Chondrocyte (in vitro differentiated cells): ENCODE data around the gene BCL11B. TPM values are rescaled to one million over a fixed set of nuclear protein-coding genes. Genes with fewer than 3 reads are reported as not detected.

Source experiments
- DNase-seq: peaks from one replicate; pipeline ENCODE4 v3.0.0; 2021; ENCODE audit warnings: mixed read lengths, low spot score
- H3K27ac Mint-ChIP-seq: one replicate; pipeline ENCODE4 v1.8.0; 2021; ENCODE audit warnings: mild to moderate bottlenecking, moderate library complexity, mixed read lengths; ENCODE audit not compliant: unreplicated experiment
- H3K27me3 Mint-ChIP-seq: 2 replicates; pipeline ENCODE4 v1.8.0; 2021; ENCODE audit warnings: low read depth, mixed read lengths
- H3K36me3 Mint-ChIP-seq: 2 replicates; pipeline ENCODE4 v1.8.0; 2021; ENCODE audit warnings: low read depth, mixed read lengths
- H3K4me1 Mint-ChIP-seq: 2 replicates; pipeline ENCODE4 v1.8.0; 2021; ENCODE audit warnings: low read depth, mild to moderate bottlenecking, mixed read lengths
- H3K4me3 Mint-ChIP-seq: one replicate; pipeline ENCODE4 v1.8.0; 2021; ENCODE audit warnings: mild to moderate bottlenecking, moderate library complexity, mixed read lengths; ENCODE audit not compliant: unreplicated experiment
- H3K9me3 Mint-ChIP-seq: 2 replicates; pipeline ENCODE4 v1.8.0; 2021; ENCODE audit warnings: low read depth, mixed read lengths
- total RNA-seq: library from RNA; stranded (reverse); gene quantifications from 3 replicates; pipeline ENCODE4 v1.2.1, GENCODE V29; 2021
- TF ChIP-seq, protein P1 (sequence below): fragments of 200-600 bp; sonication (generic); IDR thresholded peaks from 2 replicates; pipeline ENCODE4 v1.5.0; 2021; ENCODE audit warnings: antibody characterized with exemption, mild to moderate bottlenecking, moderate library complexity

The BCL11B gene
- total RNA-seq, 1 donor from 2014 or later: 0.17 TPM

DNA sequence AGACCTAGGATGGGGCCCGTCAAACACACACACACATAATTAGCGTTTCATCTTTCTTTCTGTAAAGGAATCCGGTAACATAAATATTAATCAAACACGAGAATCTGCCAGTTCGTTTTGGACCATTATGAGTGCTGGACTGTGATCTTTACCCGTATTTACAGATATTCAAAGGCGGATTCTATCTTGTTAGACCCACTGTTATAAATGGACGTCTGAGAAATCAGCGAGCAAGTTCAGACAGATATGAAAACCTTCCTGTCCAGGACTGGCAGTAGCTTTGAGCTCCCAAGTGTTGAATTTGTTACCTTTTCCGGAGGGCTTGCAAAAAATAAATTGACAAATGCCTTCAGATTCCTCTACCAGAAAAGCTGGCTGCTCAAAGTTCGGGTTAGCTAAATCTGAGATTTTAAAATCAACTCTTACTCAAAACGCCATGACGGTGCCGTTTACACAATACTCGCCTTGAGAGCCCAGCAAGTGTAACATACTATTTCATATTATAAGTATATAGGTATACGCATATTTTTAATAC lies 27.6 kb downstream of the BCL11B start:
- no peak for DNase-seq
- TF ChIP-seq, protein P1, sequence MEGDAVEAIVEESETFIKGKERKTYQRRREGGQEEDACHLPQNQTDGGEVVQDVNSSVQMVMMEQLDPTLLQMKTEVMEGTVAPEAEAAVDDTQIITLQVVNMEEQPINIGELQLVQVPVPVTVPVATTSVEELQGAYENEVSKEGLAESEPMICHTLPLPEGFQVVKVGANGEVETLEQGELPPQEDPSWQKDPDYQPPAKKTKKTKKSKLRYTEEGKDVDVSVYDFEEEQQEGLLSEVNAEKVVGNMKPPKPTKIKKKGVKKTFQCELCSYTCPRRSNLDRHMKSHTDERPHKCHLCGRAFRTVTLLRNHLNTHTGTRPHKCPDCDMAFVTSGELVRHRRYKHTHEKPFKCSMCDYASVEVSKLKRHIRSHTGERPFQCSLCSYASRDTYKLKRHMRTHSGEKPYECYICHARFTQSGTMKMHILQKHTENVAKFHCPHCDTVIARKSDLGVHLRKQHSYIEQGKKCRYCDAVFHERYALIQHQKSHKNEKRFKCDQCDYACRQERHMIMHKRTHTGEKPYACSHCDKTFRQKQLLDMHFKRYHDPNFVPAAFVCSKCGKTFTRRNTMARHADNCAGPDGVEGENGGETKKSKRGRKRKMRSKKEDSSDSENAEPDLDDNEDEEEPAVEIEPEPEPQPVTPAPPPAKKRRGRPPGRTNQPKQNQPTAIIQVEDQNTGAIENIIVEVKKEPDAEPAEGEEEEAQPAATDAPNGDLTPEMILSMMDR: no peak
- Mint-ChIP-seq H3K27me3 (peaks cover 74% of the 10 kb centered on the region), H3K36me3 (peaks cover 2% of the 10 kb centered on the region), H3K27ac (no peak overlapping the region), H3K4me3 (no peak overlapping the region), H3K9me3 (no peaks in the 10 kb centered on the region), H3K4me1 (peaks cover 16% of the 10 kb centered on the region)

GRCh38 chr14:99242816-99243721 lies 28.9 kb downstream of the BCL11B start:
- DNase-seq: no peak
- Mint-ChIP-seq H3K4me3 (no peak overlapping the region), H3K27ac (no peak overlapping the region), H3K9me3 (no peaks in the 10 kb centered on the region), H3K36me3 (no peaks in the 10 kb centered on the region), H3K27me3 (peaks cover 78% of the 10 kb centered on the region), H3K4me1 (peaks cover 10% of the 10 kb centered on the region)
- TF ChIP-seq, protein P1: no peak

DNA sequence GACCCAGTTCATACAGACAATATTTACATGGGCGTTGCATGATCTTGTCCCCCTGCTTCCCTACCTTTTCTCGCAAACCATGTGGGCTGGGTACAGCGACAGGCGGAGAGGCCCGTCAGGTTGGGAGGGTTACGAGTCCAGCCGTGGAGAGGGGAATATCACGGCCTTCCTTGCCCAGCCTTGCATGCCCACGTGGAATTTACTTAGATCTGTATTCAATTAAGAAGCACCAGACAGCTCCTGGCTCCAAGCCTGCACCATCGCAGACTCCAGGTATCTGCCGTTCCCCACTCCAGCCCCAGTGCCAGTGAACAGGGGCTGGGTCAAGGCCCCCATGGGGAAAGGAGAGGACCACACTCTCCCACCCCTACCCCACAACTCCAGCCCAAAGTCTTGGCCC lies 29.8 kb downstream of the BCL11B start:
- Mint-ChIP-seq H3K36me3 (no peaks in the 10 kb centered on the region), H3K4me1 (peaks cover 7% of the 10 kb centered on the region), H3K27ac (no peak overlapping the region), H3K4me3 (no peak overlapping the region), H3K27me3 (peaks cover 72% of the 10 kb centered on the region), H3K9me3 (no peaks in the 10 kb centered on the region)
- TF ChIP-seq, protein P1: no peak
- peak; percentile 57 for DNase-seq

DNA sequence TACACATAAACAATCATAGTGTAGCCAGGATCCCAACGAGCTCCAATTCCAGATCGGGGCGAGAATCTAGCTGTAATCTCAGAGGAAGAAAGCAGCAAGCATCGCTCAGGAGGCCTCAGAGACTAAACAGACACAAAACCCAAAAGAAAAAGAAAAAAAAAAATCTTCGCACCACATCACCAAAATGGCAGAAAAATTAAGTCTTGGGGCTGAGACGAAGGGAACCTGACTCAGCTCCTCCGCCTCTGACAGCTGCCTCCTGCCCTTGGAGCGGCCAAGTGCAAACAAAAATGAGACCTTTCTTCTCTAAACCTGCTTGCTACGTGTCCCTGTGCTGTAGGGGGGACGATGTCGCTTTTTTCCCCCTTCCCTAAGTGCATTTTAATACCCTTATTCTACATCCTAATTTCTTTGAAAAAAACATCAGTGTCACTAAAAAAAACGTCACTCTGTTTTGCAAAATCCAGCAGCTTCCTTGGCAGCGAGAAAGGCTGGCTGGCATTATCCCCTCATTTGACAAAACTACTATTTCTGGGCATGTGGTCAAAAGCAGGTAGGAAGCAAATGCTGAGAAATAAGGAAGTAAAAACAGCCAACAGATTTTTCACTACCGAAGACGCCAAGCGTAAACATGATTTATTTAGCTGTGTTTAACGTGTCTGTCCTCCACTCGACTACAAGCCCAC lies 30.5 kb downstream of the BCL11B start:
- Mint-ChIP-seq H3K36me3 (no peaks in the 10 kb centered on the region), H3K4me3 (no peak overlapping the region), H3K9me3 (no peaks in the 10 kb centered on the region), H3K4me1 (no peaks in the 10 kb centered on the region), H3K27ac (no peak overlapping the region), H3K27me3 (peaks cover 64% of the 10 kb centered on the region)
- TF ChIP-seq, protein P1: no peak
- no peak for DNase-seq

- peaks cover 3% of the 10 kb centered on the region for H3K9me3 Mint-ChIP-seq
- H3K4me1 Mint-ChIP-seq: no peaks in the 10 kb centered on the region
- TF ChIP-seq, protein P1: no peak
- no peaks in the 10 kb centered on the region for H3K36me3 Mint-ChIP-seq
- no peak overlapping the region for H3K27ac Mint-ChIP-seq
- H3K27me3 Mint-ChIP-seq: peaks cover 64% of the 10 kb centered on the region
- DNase-seq: no peak
- H3K4me3 Mint-ChIP-seq: no peak overlapping the region
These were observed 31.2 kb downstream of the BCL11B start for GRCh38 chr14:99240627-99241324.
